Measurements from ENCODE around the gene NOTUM.

GRCh38 chr17:81968850-81969812, 8.1 kb upstream of the NOTUM start:
- TF ChIP-seq CTCF (conservative IDR thresholded peaks at IDR 0.05; ENCODE audit: low read depth, low read length) (no peak), EZH2 (IDR thresholded peaks at IDR 0.05; ENCODE audit: borderline replicate concordance, low read depth, low read length, poor library complexity, severe bottlenecking) (no peak)

Data from A673 (cell line).